Upper lobe of left lung (tissue), 6 donors: ENCODE measurements around the gene PIGL. TPM values are rescaled to one million over a fixed set of nuclear protein-coding genes. Genes with fewer than 3 reads are reported as not detected.
"Not testable (repeated sequence)": the region's sequence is repeated elsewhere in the genome, so short reads cannot be mapped to it uniquely, and the experiment has no call there.

Experiments used
- ATAC-seq, 2 donors: fragments of 200-7000 bp; cut with Tn5 transposase; one replicate each; pipeline ENCODE4 v1.9.1; 2022; ENCODE audit warnings: mild to moderate bottlenecking in 2 of 2, moderate library complexity in 2 of 2; ENCODE audit not compliant: low FRiP score in 2 of 2
- DNase-seq, 2 donors: peaks; one replicate each; pipeline ENCODE4 v3.0.0-alpha.2; 2019 to 2020
- H3K27ac ChIP-seq, 4 donors: fragments of 200-600 bp; sonication (generic); one replicate each; pipeline ENCODE4 v1.5.1; 2016 to 2019
- H3K27me3 ChIP-seq, 4 donors: fragments of 200-600 bp; sonication (generic); one replicate each; pipeline ENCODE4 v1.5.1; 2017 to 2019
- H3K36me3 ChIP-seq, 4 donors: fragments of 200-600 bp; sonication (generic); one replicate each; pipeline ENCODE4 v1.5.1; 2016 to 2019
- H3K4me1 ChIP-seq, 4 donors: fragments of 200-600 bp; sonication (generic); one replicate each; pipeline ENCODE4 v1.5.1; 2018 to 2019
- H3K4me3 ChIP-seq, 4 donors: fragments of 200-600 bp; sonication (generic); one replicate each; pipeline ENCODE4 v1.5.1; 2017 to 2019; ENCODE audit warnings: mild to moderate bottlenecking in 2 of 4, moderate library complexity in 1 of 4
- H3K9me3 ChIP-seq, 4 donors: fragments of 200-600 bp; sonication (generic); one replicate each; pipeline ENCODE4 v1.5.1; 2018 to 2019
- EP300 ChIP-seq, 4 donors: sonication (generic); formaldehyde crosslinking; IDR thresholded peaks; one replicate each; pipeline ENCODE4 v1.5.1; 2017; ENCODE audit warnings: antibody characterized with exemption in 4 of 4, control low read depth in 2 of 4
- POLR2A ChIP-seq, 4 donors: fragments of 450-650 bp; IDR thresholded peaks; one replicate each; pipeline ENCODE4 v1.5.1; 2016 to 2017; ENCODE audit warnings: antibody characterized with exemption in 4 of 4, mild to moderate bottlenecking in 2 of 4
- POLR2AphosphoS5 ChIP-seq, 2 donors: sonication (generic); formaldehyde crosslinking; IDR thresholded peaks; one replicate each; pipeline ENCODE4 v1.5.1; 2017; ENCODE audit warnings: antibody characterized with exemption in 2 of 2
- WGBS, 2 donors: methylation state at CpG; one replicate each; pipeline ENCODE4 v1.1.5; 2017 to 2018; 5-methylcytosine and 5-hydroxymethylcytosine counted together
- total RNA-seq, 6 donors: library from RNA; depleted of rRNA in 4 of 6; stranded (reverse); fragments of >200 nt in 4 of 6; gene quantifications; one replicate each; pipeline versions ENCODE4 v1.1.0 to v1.2.1, GENCODE V29; 2016 to 2021
- TF ChIP-seq, protein P1 (sequence below), 6 experiments: fragments of 450-650 bp in 4 of 6; fragments of 200-600 bp in 2 of 6; sonication (generic) in 2 of 6; IDR thresholded peaks; one replicate each; pipeline ENCODE4 v1.5.1; 2016 to 2019; ENCODE audit warnings: antibody characterized with exemption in 6 of 6
- donor health status: DM: no; HTN: no; CAD: no; lungs with moderate emphysema.
- donor health status: DM: no; HTN: yes; CAD: no; lungs with severe emphysema.

PIGL gene
- total RNA-seq, 6 donors from 2014 or later = 20.8 to 207 (median 53.1) TPM

GRCh38 chr17:16287563-16288027 lies 70.6 kb downstream of the PIGL start:
- peak overlapping the region; percentile 85 to 91 (median 90) for H3K27ac ChIP-seq
- H3K4me3 ChIP-seq = no peak overlapping the region
- peaks cover 30 to 39% (median 32%) of the 10 kb centered on the region in 4 donors for H3K4me1 ChIP-seq
- WGBS, 2 donors = 11 to 19% methylated on average over 6 of the region's 6 CpGs
- no peaks in the 10 kb centered on the region for H3K36me3 ChIP-seq
- no peaks in the 10 kb centered on the region for H3K27me3 ChIP-seq
- DNase-seq (peak in 1 of 2 donors; percentile 42), ATAC-seq (peak; percentile 61 to 68)
- no peak for TF ChIP-seq EP300 (IDR thresholded peaks at IDR 0.05)
- TF ChIP-seq POLR2AphosphoS5 (IDR thresholded peaks at IDR 0.05) = no peak
- peak in 1 of 4 donors; percentile 38 for TF ChIP-seq POLR2A (IDR thresholded peaks at IDR 0.05)
- TF ChIP-seq, protein P1, sequence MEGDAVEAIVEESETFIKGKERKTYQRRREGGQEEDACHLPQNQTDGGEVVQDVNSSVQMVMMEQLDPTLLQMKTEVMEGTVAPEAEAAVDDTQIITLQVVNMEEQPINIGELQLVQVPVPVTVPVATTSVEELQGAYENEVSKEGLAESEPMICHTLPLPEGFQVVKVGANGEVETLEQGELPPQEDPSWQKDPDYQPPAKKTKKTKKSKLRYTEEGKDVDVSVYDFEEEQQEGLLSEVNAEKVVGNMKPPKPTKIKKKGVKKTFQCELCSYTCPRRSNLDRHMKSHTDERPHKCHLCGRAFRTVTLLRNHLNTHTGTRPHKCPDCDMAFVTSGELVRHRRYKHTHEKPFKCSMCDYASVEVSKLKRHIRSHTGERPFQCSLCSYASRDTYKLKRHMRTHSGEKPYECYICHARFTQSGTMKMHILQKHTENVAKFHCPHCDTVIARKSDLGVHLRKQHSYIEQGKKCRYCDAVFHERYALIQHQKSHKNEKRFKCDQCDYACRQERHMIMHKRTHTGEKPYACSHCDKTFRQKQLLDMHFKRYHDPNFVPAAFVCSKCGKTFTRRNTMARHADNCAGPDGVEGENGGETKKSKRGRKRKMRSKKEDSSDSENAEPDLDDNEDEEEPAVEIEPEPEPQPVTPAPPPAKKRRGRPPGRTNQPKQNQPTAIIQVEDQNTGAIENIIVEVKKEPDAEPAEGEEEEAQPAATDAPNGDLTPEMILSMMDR (IDR thresholded peaks at IDR 0.05) = peak in 3 of 6 experiments; percentile 16 to 19 (median 16)
- no peaks in the 10 kb centered on the region for H3K9me3 ChIP-seq

DNA sequence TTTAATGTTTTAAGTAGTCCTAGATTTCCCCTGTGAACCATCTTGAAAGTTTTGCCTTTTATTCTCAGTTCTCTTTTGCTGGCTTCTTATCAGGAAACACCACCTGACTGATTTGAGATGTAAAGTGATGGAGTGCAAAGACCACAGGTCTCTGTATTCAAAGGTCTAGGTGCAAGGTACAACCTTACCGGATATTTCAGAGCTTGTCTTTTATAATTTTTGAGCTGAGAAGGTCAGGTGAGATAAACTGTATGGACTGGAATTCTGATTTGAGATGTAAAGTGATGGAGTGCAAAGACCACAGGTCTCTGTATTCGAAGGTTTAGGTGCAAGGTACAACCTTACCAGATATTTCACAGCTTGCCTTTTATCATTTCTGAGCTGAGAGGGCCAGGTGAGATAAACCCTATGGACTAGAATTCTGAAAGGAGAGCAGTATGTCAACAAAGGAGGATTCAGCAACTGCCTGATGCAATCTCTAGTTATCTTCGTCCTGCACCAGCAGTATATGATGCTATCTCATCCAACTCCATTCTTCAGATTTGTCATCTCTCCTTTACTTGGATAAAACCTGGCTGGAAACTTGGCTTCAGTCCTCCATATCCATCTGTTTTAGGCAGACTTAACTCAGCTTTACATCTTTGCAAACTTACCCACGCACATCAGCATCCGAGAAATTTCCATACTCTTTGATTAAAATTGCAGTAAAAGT lies 72.0 kb downstream of the PIGL start:
- Histone ChIP-seq H3K27me3 (no peaks in the 10 kb centered on the region), H3K4me3 (no peak overlapping the region), H3K36me3 (no peaks in the 10 kb centered on the region), H3K4me1 (peaks cover 30 to 39% (median 32%) of the 10 kb centered on the region in 4 donors), H3K27ac (peak overlapping the region in 2 of 4 donors; percentile 88 to 91), H3K9me3 (no peaks in the 10 kb centered on the region)
- TF ChIP-seq POLR2AphosphoS5 (IDR thresholded peaks at IDR 0.05) (no peak), EP300 (IDR thresholded peaks at IDR 0.05) (no peak), POLR2A (IDR thresholded peaks at IDR 0.05) (no peak)
- TF ChIP-seq, protein P1 (IDR thresholded peaks at IDR 0.05) = no peak
- no peak for ATAC-seq
- 88 to 89% methylated on average over 5 of the region's 5 CpGs for WGBS, 2 donors
- no peak for DNase-seq

DNA sequence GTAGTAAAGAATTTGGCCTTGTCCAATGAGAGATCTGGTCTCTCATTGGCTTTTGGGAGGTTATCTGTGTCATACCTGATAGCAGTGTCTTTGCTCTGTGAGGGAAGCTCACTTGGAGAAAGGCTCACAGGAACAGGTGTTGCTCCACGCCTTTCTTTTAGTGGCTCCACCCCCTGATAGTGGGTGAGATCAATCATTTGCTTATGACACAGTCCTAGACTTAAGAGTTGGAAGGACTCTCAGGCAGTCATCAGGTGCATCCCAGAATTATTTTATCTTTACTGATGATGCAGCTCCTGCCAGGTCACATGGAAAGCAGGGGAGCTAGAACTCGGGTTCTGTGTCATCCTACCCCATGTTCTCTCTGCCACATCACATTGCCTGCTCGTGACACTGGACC lies 76.9 kb downstream of the PIGL start:
- 92 to 96% methylated on average over 3 of the region's 3 CpGs for WGBS, 2 donors
- H3K4me3 ChIP-seq = no peak overlapping the region
- H3K9me3 ChIP-seq = no peaks in the 10 kb centered on the region
- TF ChIP-seq POLR2A (IDR thresholded peaks at IDR 0.05) = no peak
- TF ChIP-seq EP300 (IDR thresholded peaks at IDR 0.05) = no peak
- no peak for TF ChIP-seq POLR2AphosphoS5 (IDR thresholded peaks at IDR 0.05)
- TF ChIP-seq, protein P1 (IDR thresholded peaks at IDR 0.05) = no peak
- no peaks in the 10 kb centered on the region for H3K36me3 ChIP-seq
- no peaks in the 10 kb centered on the region for H3K4me1 ChIP-seq
- ATAC-seq (no peak), DNase-seq (no peak)
- no peaks in the 10 kb centered on the region for H3K27me3 ChIP-seq
- H3K27ac ChIP-seq = no peak overlapping the region

DNA sequence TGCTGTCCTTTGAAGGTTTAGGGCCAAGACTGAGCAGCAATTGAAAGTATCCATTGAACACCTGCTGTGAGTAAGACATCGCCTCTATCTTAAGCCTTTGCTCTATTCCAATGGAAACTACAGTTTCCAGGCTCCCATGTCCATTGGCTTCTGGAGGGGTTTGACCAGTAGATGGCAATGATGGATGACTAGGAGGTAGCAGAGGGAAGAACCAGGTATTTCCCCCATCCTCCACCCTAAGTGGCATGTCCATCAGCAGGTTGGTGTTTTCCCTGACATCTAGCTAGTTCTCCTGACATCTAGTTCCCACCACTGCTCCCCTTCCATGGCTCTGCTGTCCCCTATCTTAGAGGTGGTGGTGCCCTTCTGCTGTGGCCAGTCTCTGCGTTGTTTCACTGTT lies 77.5 kb downstream of the PIGL start:
- 88 to 91% methylated on average over 2 of the region's 2 CpGs for WGBS, 2 donors
- ATAC-seq = no peak
- H3K27me3 ChIP-seq = no peaks in the 10 kb centered on the region
- TF ChIP-seq, protein P1 (IDR thresholded peaks at IDR 0.05) = no peak
- TF ChIP-seq POLR2AphosphoS5 (IDR thresholded peaks at IDR 0.05) = no peak
- TF ChIP-seq POLR2A (IDR thresholded peaks at IDR 0.05) = no peak
- no peak for TF ChIP-seq EP300 (IDR thresholded peaks at IDR 0.05)
- H3K36me3 ChIP-seq = no peaks in the 10 kb centered on the region
- no peak overlapping the region for H3K4me3 ChIP-seq
- H3K9me3 ChIP-seq = no peaks in the 10 kb centered on the region
- no peak for DNase-seq
- no peak overlapping the region for H3K27ac ChIP-seq
- H3K4me1 ChIP-seq = no peaks in the 10 kb centered on the region

- H3K27ac ChIP-seq, H3K4me1 ChIP-seq, H3K36me3 ChIP-seq, ATAC-seq, H3K27me3 ChIP-seq, H3K4me3 ChIP-seq, DNase-seq, H3K9me3 ChIP-seq: not testable (repeated sequence)
- 84 to 94% methylated on average over 3 of the region's 3 CpGs for WGBS, 2 donors
Measured at GRCh38 chr17:16296072-16296471, 79.1 kb downstream of the PIGL start.
